ENCODE results near the gene EYS.

EYS gene

GRCh38 chr6:63883597-63883996 is 1823.4 kb downstream of the EYS start:
- TF ChIP-seq, protein P1, sequence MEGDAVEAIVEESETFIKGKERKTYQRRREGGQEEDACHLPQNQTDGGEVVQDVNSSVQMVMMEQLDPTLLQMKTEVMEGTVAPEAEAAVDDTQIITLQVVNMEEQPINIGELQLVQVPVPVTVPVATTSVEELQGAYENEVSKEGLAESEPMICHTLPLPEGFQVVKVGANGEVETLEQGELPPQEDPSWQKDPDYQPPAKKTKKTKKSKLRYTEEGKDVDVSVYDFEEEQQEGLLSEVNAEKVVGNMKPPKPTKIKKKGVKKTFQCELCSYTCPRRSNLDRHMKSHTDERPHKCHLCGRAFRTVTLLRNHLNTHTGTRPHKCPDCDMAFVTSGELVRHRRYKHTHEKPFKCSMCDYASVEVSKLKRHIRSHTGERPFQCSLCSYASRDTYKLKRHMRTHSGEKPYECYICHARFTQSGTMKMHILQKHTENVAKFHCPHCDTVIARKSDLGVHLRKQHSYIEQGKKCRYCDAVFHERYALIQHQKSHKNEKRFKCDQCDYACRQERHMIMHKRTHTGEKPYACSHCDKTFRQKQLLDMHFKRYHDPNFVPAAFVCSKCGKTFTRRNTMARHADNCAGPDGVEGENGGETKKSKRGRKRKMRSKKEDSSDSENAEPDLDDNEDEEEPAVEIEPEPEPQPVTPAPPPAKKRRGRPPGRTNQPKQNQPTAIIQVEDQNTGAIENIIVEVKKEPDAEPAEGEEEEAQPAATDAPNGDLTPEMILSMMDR (IDR thresholded peaks at IDR 0.05; ENCODE audit: low read depth, low read length): no peak
- no peak for TF ChIP-seq MAX (IDR thresholded peaks at IDR 0.05; ENCODE audit: low read depth, low read length)
- DNase-seq (ENCODE audit: low read depth): no peak
- H3K4me3 ChIP-seq (ENCODE audit: low read depth, low read length): no peak overlapping the region

GRCh38 chr6:63882208-63882607 is 1824.8 kb downstream of the EYS start:
- DNase-seq (ENCODE audit: low read depth): no peak
- TF ChIP-seq, protein P1 (IDR thresholded peaks at IDR 0.05; ENCODE audit: low read depth, low read length): no peak
- TF ChIP-seq MYC (IDR thresholded peaks at IDR 0.05; ENCODE audit: low read depth, low read length) (no peak), POLR2A (IDR thresholded peaks at IDR 0.05; ENCODE audit: extremely low read depth, insufficient read length) (no peak), MAX (IDR thresholded peaks at IDR 0.05; ENCODE audit: low read depth, low read length) (no peak)

DNA sequence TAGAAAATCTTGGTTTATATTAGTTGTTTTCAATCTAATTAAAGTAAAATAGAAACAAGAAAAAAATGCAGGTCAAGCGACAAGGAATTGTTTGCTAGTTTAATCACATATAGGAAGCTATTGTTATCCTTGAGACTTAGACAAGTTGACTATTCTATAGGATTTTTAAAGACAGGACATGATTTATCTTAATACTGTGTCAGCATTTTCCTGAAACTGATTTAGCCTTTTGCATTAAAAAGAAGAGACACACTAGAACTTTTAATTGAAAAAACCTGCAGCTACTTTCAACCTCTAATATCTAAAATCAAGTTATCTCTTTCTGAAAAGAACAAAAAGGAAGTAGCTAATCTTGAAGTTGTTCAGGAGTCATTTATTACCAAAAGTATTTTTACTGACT is 1825.2 kb downstream of the EYS start:
- DNase-seq (ENCODE audit: low read depth): no peak
- TF ChIP-seq POLR2A (IDR thresholded peaks at IDR 0.05; ENCODE audit: extremely low read depth, insufficient read length) (no peak), MYC (IDR thresholded peaks at IDR 0.05; ENCODE audit: low read depth, low read length) (no peak), MAX (IDR thresholded peaks at IDR 0.05; ENCODE audit: low read depth, low read length) (no peak)
- TF ChIP-seq, protein P1 (IDR thresholded peaks at IDR 0.05; ENCODE audit: low read depth, low read length): no peak
- H3K4me3 ChIP-seq (ENCODE audit: low read depth, low read length): no peak overlapping the region

More at GRCh38 chr6:63882208-63882607, 1824.8 kb downstream of the EYS start:
- no peak overlapping the region for H3K4me3 ChIP-seq (ENCODE audit: low read depth, low read length)

GRCh38 chr6:63872233-63872632 is 1834.8 kb downstream of the EYS start:
- TF ChIP-seq MYC (IDR thresholded peaks at IDR 0.05; ENCODE audit: low read depth, low read length) (no peak), POLR2A (IDR thresholded peaks at IDR 0.05; ENCODE audit: extremely low read depth, insufficient read length) (no peak), MAX (IDR thresholded peaks at IDR 0.05; ENCODE audit: low read depth, low read length) (no peak)
- TF ChIP-seq, protein P1 (IDR thresholded peaks at IDR 0.05; ENCODE audit: low read depth, low read length): no peak
- H3K4me3 ChIP-seq (ENCODE audit: low read depth, low read length): no peak overlapping the region
- no peak for DNase-seq (ENCODE audit: low read depth)

GRCh38 chr6:63868351-63868750 is 1838.7 kb downstream of the EYS start:
- no peak for TF ChIP-seq MYC (IDR thresholded peaks at IDR 0.05; ENCODE audit: low read depth, low read length)
- TF ChIP-seq MAX (IDR thresholded peaks at IDR 0.05; ENCODE audit: low read depth, low read length): no peak
- TF ChIP-seq, protein P1 (IDR thresholded peaks at IDR 0.05; ENCODE audit: low read depth, low read length): no peak
- TF ChIP-seq POLR2A (IDR thresholded peaks at IDR 0.05; ENCODE audit: extremely low read depth, insufficient read length): no peak
- no peak for DNase-seq (ENCODE audit: low read depth)
- H3K4me3 ChIP-seq (ENCODE audit: low read depth, low read length): no peak overlapping the region
